HepG2 (cell line): ENCODE measurements around the gene EPN3. TPM values are rescaled to one million over a fixed set of nuclear protein-coding genes. Genes with fewer than 3 reads are reported as not detected.

Experiments used
- AHDC1 ChIP-seq: sonication (generic); formaldehyde crosslinking; IDR thresholded peaks from 2 replicates; pipeline ENCODE4 v1.5.1; 2020; ENCODE audit warnings: mild to moderate bottlenecking, missing genetic modification reagents, borderline replicate concordance
- BHLHE40 ChIP-seq: IDR thresholded peaks from 2 replicates; pipeline ENCODE4 v1.6.1; 2011; ENCODE audit warnings: low read length, improper control_type of control experiment
- FOXO4 ChIP-seq: sonication (generic); formaldehyde crosslinking; conservative IDR thresholded peaks from 2 replicates; pipeline ENCODE4 v1.8.1; 2023; ENCODE audit warnings: missing genetic modification reagents
- HES4 ChIP-seq: sonication (generic); formaldehyde crosslinking; IDR thresholded peaks from 2 replicates; pipeline ENCODE4 v1.9.0; 2021; ENCODE audit warnings: mild to moderate bottlenecking, missing genetic modification reagents, borderline replicate concordance
- HINFP ChIP-seq: sonication (generic); formaldehyde crosslinking; IDR thresholded peaks from 2 replicates; pipeline ENCODE4 v1.4.0; 2020; ENCODE audit warnings: low read depth, mild to moderate bottlenecking, missing genetic modification reagents
- IRF2 ChIP-seq: IDR thresholded peaks from 2 replicates; pipeline ENCODE4 v1.6.1; 2018; ENCODE audit warnings: missing genetic modification reagents, missing compliant biosample characterization
- MTA3 ChIP-seq: sonication (generic); formaldehyde crosslinking; IDR thresholded peaks from 2 replicates; pipeline ENCODE4 v1.4.0; 2020; ENCODE audit warnings: missing genetic modification reagents
- NR2F2 ChIP-seq: IDR thresholded peaks from 2 replicates; pipeline ENCODE4 v1.6.1; 2012; ENCODE audit warnings: low read depth, inconsistent platforms, borderline replicate concordance
- RXRB ChIP-seq: IDR thresholded peaks from 2 replicates; pipeline ENCODE4 v1.6.1; 2016; ENCODE audit warnings: borderline replicate concordance, missing genetic modification reagents, missing compliant biosample characterization
- SNAPC5 ChIP-seq: sonication (generic); formaldehyde crosslinking; IDR thresholded peaks from 2 replicates; pipeline ENCODE4 v1.8.1; 2023; ENCODE audit warnings: mild to moderate bottlenecking, missing genetic modification reagents, borderline replicate concordance
- TRAFD1 ChIP-seq: sonication (generic); formaldehyde crosslinking; IDR thresholded peaks from 2 replicates; pipeline ENCODE4 v1.5.1; 2020; ENCODE audit warnings: missing genetic modification reagents, mild to moderate bottlenecking, borderline replicate concordance
- ZFP62 ChIP-seq: sonication (generic); formaldehyde crosslinking; IDR thresholded peaks from 2 replicates; pipeline ENCODE4 v1.4.0; 2020; ENCODE audit warnings: missing genetic modification reagents
- ZXDC ChIP-seq: sonication (generic); formaldehyde crosslinking; IDR thresholded peaks from 2 replicates; pipeline ENCODE4 v1.5.0; 2020; ENCODE audit warnings: mild to moderate bottlenecking, missing genetic modification reagents
- polyA plus RNA-seq, 8 experiments: library from polyadenylated mRNA; depleted of rRNA in 3 of 8; stranded (reverse) in 7 of 8; unstranded in 1 of 8; fragments of >200 nt; fragmentation: Illumina TruSeq in 4 of 8; extraction: Trizol in 4 of 8; gene quantifications; 2 replicates each; pipeline versions ENCODE4 v1.2.1 to v1.2.3, GENCODE V29; 2011 to 2016; ENCODE audit warnings: low read depth in 4 of 8, missing spikeins in 1 of 8, mixed read lengths in 1 of 8; ENCODE audit not compliant: insufficient read depth in 1 of 8
- total RNA-seq, 5 experiments: library from RNA; depleted of rRNA; stranded (reverse); fragments of >200 nt; fragmentation: Illumina TruSeq; extraction: Trizol; gene quantifications; 2 replicates each; pipeline ENCODE4 v1.2.3, GENCODE V29; 2016; ENCODE audit warnings: low read depth in 1 of 5

EPN3 gene
- total and polyA plus RNA-seq, 2 of the 13 experiments (the other 11 are each of a cell fraction or from before 2014, with no cell fraction given), result 0.11 to 0.95 TPM

- TF ChIP-seq SNAPC5 (CRISPR knock-in tag) (no peak), BHLHE40 (no peak), FOXO4 (CRISPR knock-in tag) (no peak), ZXDC (CRISPR knock-in tag) (no peak), AHDC1 (CRISPR knock-in tag) (no peak), HINFP (CRISPR knock-in tag) (peak; percentile 79), HES4 (CRISPR knock-in tag) (no peak; the same call in 1 of the 2 replicates), ZFP62 (CRISPR knock-in tag) (no peak), TRAFD1 (CRISPR knock-in tag) (no peak), NR2F2 (no peak), IRF2 (CRISPR knock-in tag) (peak; percentile 39; the same call in 1 of the 2 replicates), MTA3 (CRISPR knock-in tag) (no peak), RXRB (CRISPR knock-in tag) (peak; percentile 53; the same call in 1 of the 2 replicates)
Observed at GRCh38 chr17:50541716-50542688, 9.5 kb downstream of the EPN3 start (continued).
